HEK293 (cell line): ENCODE data around the gene VAV3.
"Not testable (repeated sequence)": the region's sequence is repeated elsewhere in the genome, so short reads cannot be mapped to it uniquely, and the experiment has no call there.

ENCODE experiments used
- CTCF ChIA-PET: fragments of 350-600 bp; formaldehyde crosslinking; extraction: SDS; loops from one replicate; lab custom pipeline; 2021; ENCODE audit warnings: antibody characterized with exemption; lab: Yijun Ruan, JAX
- POLR2A ChIA-PET: fragments of 300-600 bp; formaldehyde crosslinking; extraction: SDS; loops from one replicate; lab custom pipeline; 2020; ENCODE audit warnings: antibody characterized with exemption, inconsistent platforms; lab: Yijun Ruan, JAX
- H3K27ac ChIP-seq: fragments of 200-500 bp; sonication (Bioruptor generic); 2 replicates; pipeline ENCODE4 v1.5.1; 2014; ENCODE audit warnings: low read depth, low read length, control low read depth, inconsistent platforms; ENCODE audit errors: extremely low read depth
- H3K36me3 ChIP-seq, 2 experiments: fragments of 200-500 bp in 1 of 2; sonication (Bioruptor generic) in 1 of 2; 1 replicate in 1 of 2; 2 replicates in 1 of 2; pipeline ENCODE4 v1.5.1; 2014 to 2017; ENCODE audit warnings: inconsistent platforms in 2 of 2, low read length in 2 of 2; ENCODE audit not compliant: control insufficient read depth in 2 of 2, insufficient read depth in 1 of 2
- H3K4me1 ChIP-seq: fragments of 200-500 bp; sonication (Bioruptor generic); 2 replicates; pipeline ENCODE4 v1.5.1; 2014; ENCODE audit warnings: mild to moderate bottlenecking, low read length, inconsistent platforms; ENCODE audit not compliant: control insufficient read depth, insufficient read depth
- H3K4me3 ChIP-seq: 2 replicates; pipeline ENCODE4 v1.5.1; 2011; ENCODE audit warnings: low read depth, mild to moderate bottlenecking, control low read depth, low read length, moderate library complexity
- H3K9me3 ChIP-seq: fragments of 200-500 bp; sonication (Bioruptor generic); 2 replicates; pipeline ENCODE4 v1.5.1; 2014; ENCODE audit warnings: low read depth, low read length, inconsistent platforms; ENCODE audit not compliant: control insufficient read depth, insufficient read depth
- FEZF1 ChIP-seq: fragments of 450-650 bp; formaldehyde crosslinking; IDR thresholded peaks from 2 replicates; pipeline ENCODE4 v1.5.1; 2016; ENCODE audit warnings: missing biosample characterization, missing genetic modification characterization
- HOXD13 ChIP-seq: sonication (generic); formaldehyde crosslinking; IDR thresholded peaks from 2 replicates; pipeline ENCODE4 v1.8.0; 2022; ENCODE audit warnings: missing genetic modification reagents, borderline replicate concordance
- KLF1 ChIP-seq: fragments of 450-650 bp; formaldehyde crosslinking; IDR thresholded peaks from 2 replicates; pipeline ENCODE4 v1.5.1; 2016; ENCODE audit warnings: missing biosample characterization, missing genetic modification characterization
- KLF17 ChIP-seq: fragments of 450-650 bp; formaldehyde crosslinking; IDR thresholded peaks from 2 replicates; pipeline ENCODE4 v1.5.1; 2016; ENCODE audit warnings: missing biosample characterization, missing genetic modification characterization
- SP3 ChIP-seq: fragments of 450-650 bp; formaldehyde crosslinking; IDR thresholded peaks from 2 replicates; pipeline ENCODE4 v1.5.1; 2016; ENCODE audit warnings: missing biosample characterization, missing genetic modification characterization
- ZBTB11 ChIP-seq: fragments of 450-650 bp; formaldehyde crosslinking; conservative IDR thresholded peaks from 2 replicates; pipeline ENCODE4 v1.5.1; 2016; ENCODE audit warnings: low read depth, missing biosample characterization, missing genetic modification characterization
- ZFP37 ChIP-seq: fragments of 450-650 bp; formaldehyde crosslinking; IDR thresholded peaks from 2 replicates; pipeline ENCODE4 v1.5.1; 2016; ENCODE audit warnings: missing biosample characterization, missing genetic modification characterization
- ZNF138 ChIP-seq: fragments of 450-650 bp; formaldehyde crosslinking; IDR thresholded peaks from 2 replicates; pipeline ENCODE4 v1.5.1; 2016; ENCODE audit warnings: missing biosample characterization, missing genetic modification characterization, borderline replicate concordance
- ZNF175 ChIP-seq: fragments of 450-650 bp; formaldehyde crosslinking; IDR thresholded peaks from 2 replicates; pipeline ENCODE4 v1.5.1; 2016; ENCODE audit warnings: missing biosample characterization, missing genetic modification characterization
- ZNF274 ChIP-seq, 2 experiments: fragments of 200-500 bp in 1 of 2; fragments of 450-650 bp in 1 of 2; sonication (Bioruptor generic) in 1 of 2; formaldehyde crosslinking in 1 of 2; IDR thresholded peaks; 2 replicates each; pipeline versions ENCODE4 v1.5.1 to v1.6.1; 2014 to 2016; ENCODE audit warnings: borderline replicate concordance in 1 of 2, inconsistent platforms in 1 of 2, low read length in 1 of 2, missing biosample characterization in 1 of 2, missing genetic modification characterization in 1 of 2
- ZNF391 ChIP-seq: fragments of 450-650 bp; formaldehyde crosslinking; IDR thresholded peaks from 2 replicates; pipeline ENCODE4 v1.5.1; 2016; ENCODE audit warnings: low read depth, missing biosample characterization, missing genetic modification characterization, borderline replicate concordance
- ZNF398 ChIP-seq: fragments of 450-650 bp; formaldehyde crosslinking; IDR thresholded peaks from 2 replicates; pipeline ENCODE4 v1.5.1; 2017; ENCODE audit warnings: missing biosample characterization, missing genetic modification characterization
- ZNF404 ChIP-seq: fragments of 450-650 bp; formaldehyde crosslinking; IDR thresholded peaks from 2 replicates; pipeline ENCODE4 v1.5.1; 2017; ENCODE audit warnings: missing biosample characterization, missing genetic modification characterization
- ZNF488 ChIP-seq: fragments of 450-650 bp; formaldehyde crosslinking; IDR thresholded peaks from 2 replicates; pipeline ENCODE4 v1.5.1; 2016; ENCODE audit warnings: missing biosample characterization, missing genetic modification characterization
- ZNF501 ChIP-seq: fragments of 450-650 bp; formaldehyde crosslinking; IDR thresholded peaks from 2 replicates; pipeline ENCODE4 v1.5.1; 2016; ENCODE audit warnings: missing biosample characterization, missing genetic modification characterization
- ZNF548 ChIP-seq: fragments of 450-650 bp; formaldehyde crosslinking; IDR thresholded peaks from 2 replicates; pipeline ENCODE4 v1.5.1; 2016; ENCODE audit warnings: missing biosample characterization, missing genetic modification characterization
- ZNF624 ChIP-seq: fragments of 450-650 bp; formaldehyde crosslinking; IDR thresholded peaks from 2 replicates; pipeline ENCODE4 v1.5.1; 2017; ENCODE audit warnings: missing biosample characterization, missing genetic modification characterization
- ZNF791 ChIP-seq: fragments of 450-650 bp; formaldehyde crosslinking; IDR thresholded peaks from 2 replicates; pipeline ENCODE4 v1.5.1; 2016; ENCODE audit warnings: missing biosample characterization, missing genetic modification characterization
- ZSCAN16 ChIP-seq: fragments of 450-650 bp; formaldehyde crosslinking; IDR thresholded peaks from 2 replicates; pipeline ENCODE4 v1.5.1; 2016; ENCODE audit warnings: missing biosample characterization, missing genetic modification characterization
- ZSCAN4 ChIP-seq: fragments of 450-650 bp; formaldehyde crosslinking; IDR thresholded peaks from 2 replicates; pipeline ENCODE4 v1.5.1; 2017; ENCODE audit warnings: missing biosample characterization, missing genetic modification characterization

VAV3 gene

GRCh38 chr1:107739201-107739600 is 225.8 kb downstream of the VAV3 start (continued):
- no peak for TF ChIP-seq ZNF548 (tag by site-specific recombination)

GRCh38 chr1:107733401-107733800 is 231.6 kb downstream of the VAV3 start:
- POLR2A ChIA-PET, result not testable (repeated sequence)

GRCh38 chr1:107727866-107728265 is 237.1 kb downstream of the VAV3 start:
- no peaks in the 10 kb centered on the region for H3K36me3 ChIP-seq
- TF ChIP-seq ZNF274 (IDR thresholded peaks at IDR 0.05; ENCODE audit: low read length) (no peak), ZNF274 (tag by site-specific recombination; IDR thresholded peaks at IDR 0.05; ENCODE audit: borderline replicate concordance) (no peak), HOXD13 (CRISPR knock-in tag) (no peak), SP3 (tag by site-specific recombination) (no peak), KLF1 (tag by site-specific recombination) (no peak), FEZF1 (tag by site-specific recombination) (no peak), ZSCAN16 (tag by site-specific recombination) (no peak), ZNF624 (tag by site-specific recombination) (no peak), ZBTB11 (tag by site-specific recombination) (no peak), KLF17 (tag by site-specific recombination) (no peak), ZNF398 (tag by site-specific recombination) (no peak), ZFP37 (tag by site-specific recombination) (no peak), ZNF404 (tag by site-specific recombination) (no peak), ZNF391 (no peak), ZSCAN4 (tag by site-specific recombination) (no peak), ZNF501 (tag by site-specific recombination) (no peak), ZNF488 (no peak), ZNF175 (tag by site-specific recombination) (no peak), ZNF138 (tag by site-specific recombination) (no peak), ZNF791 (tag by site-specific recombination) (no peak)
- TF ChIP-seq, all 188 proteins: peak for 0
- no peaks in the 10 kb centered on the region for H3K4me1 ChIP-seq
- H3K4me3 ChIP-seq, result no peak overlapping the region
- no peak overlapping the region for H3K27ac ChIP-seq
- ChIA-PET POLR2A (no interaction called here), CTCF (no interaction called here)
- H3K9me3 ChIP-seq, result no peaks in the 10 kb centered on the region

More at GRCh38 chr1:107733401-107733800, 231.6 kb downstream of the VAV3 start:
- H3K9me3 ChIP-seq, H3K4me3 ChIP-seq, H3K4me1 ChIP-seq, H3K27ac ChIP-seq, CTCF ChIA-PET, H3K36me3 ChIP-seq: not testable (repeated sequence)
